ENCODE results near the gene OR5AS1. TPM values are rescaled to one million over a fixed set of nuclear protein-coding genes. Genes with fewer than 3 reads are reported as not detected.
"Not testable (repeated sequence)": the region's sequence is repeated elsewhere in the genome, so short reads cannot be mapped to it uniquely, and the experiment has no call there.

The OR5AS1 gene
- not detected for total RNA-seq

DNA sequence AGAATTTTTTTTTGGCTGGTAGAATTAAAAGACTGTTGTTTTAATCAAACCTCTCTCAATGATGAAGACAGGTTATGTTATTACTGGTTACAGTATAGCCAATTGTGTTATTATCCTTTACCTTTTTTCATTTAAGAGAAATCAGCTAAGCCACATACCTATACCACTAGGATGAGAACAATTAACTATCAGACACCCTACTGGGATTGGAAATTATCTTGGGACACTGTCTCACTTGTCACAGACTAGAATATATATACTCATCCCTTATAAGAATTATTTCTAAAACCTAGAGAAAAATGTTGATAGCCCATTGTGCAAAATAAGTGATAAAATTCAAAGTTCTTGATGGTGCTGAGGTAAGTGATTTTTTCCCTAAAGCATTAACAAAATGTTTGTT lies at the start of gene OR5AS1:
Gene OR5AS1, plus strand, starts transcription at position 301 of the 400 bp plus-strand sequence. CDS start 2,765 bp downstream, outside the sequence.
- ATAC-seq (ENCODE audit: low FRiP score), result no peak
- DNase-seq (ENCODE audit: low spot score), result no peak
- no peak for TF ChIP-seq CTCF (IDR thresholded peaks at IDR 0.05)

DNA sequence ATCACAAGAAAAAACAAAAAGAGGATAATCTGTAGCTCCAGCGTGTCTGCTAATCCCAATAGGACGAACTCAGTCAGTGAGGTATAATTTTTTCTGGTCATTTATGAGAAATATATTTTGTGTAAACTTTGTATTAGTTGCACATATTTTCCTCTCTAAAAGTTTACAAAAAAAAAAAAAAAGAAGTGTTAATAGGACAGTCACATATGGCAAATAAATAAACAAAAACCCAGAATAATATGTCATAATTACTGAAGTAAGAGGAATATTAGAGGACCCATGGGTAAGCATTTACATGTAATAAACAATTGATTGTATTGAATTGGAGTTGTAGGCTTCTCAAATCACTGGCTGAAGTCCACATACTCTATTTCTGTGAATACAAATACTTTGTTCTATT lies 32.9 kb upstream of the OR5AS1 start, which contains the start of gene OR5F1:
Gene OR5F1, minus strand, starts transcription at position 101 of the 400 bp plus-strand sequence. Its CDS starts 0 bp downstream, at position 101.
- ATAC-seq (ENCODE audit: low FRiP score), result no peak
- TF ChIP-seq CTCF (IDR thresholded peaks at IDR 0.05), result no peak
- no peak for DNase-seq (ENCODE audit: low spot score)

DNA sequence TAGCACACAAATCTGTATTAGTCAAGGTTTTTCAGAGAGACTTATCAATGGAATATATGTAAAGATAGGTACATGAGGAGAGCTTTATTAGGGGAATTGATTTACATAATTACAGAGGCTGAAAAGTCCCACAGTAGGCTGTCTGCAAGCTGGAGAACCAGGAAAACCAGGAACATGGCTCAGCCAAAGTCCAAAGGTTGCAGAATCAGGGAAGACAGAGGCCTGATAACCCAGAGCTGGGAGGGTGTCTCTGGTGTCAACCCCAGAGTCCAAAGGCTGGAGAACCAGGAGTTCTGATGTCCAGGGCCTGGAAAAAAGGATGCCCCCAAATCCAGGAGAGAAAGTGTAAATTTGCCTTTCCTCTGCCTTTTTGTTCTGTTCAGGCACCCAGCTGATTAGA lies 16.7 kb upstream of the OR5AS1 start:
- no peak for TF ChIP-seq CTCF (IDR thresholded peaks at IDR 0.05)
- DNase-seq (ENCODE audit: low spot score) (no peak), ATAC-seq (ENCODE audit: low FRiP score) (no peak)

GRCh38 chr11:56013805-56014204 lies 13.6 kb upstream of the OR5AS1 start:
- no peak for ATAC-seq (ENCODE audit: low FRiP score)
- TF ChIP-seq CTCF (IDR thresholded peaks at IDR 0.05), result no peak
- DNase-seq (ENCODE audit: low spot score), result no peak

GRCh38 chr11:56045538-56045937 lies 18.1 kb downstream of the OR5AS1 start:
- TF ChIP-seq CTCF (IDR thresholded peaks at IDR 0.05), result no peak
- ATAC-seq (ENCODE audit: low FRiP score) (no peak), DNase-seq (ENCODE audit: low spot score) (no peak)

- no peak for DNase-seq (ENCODE audit: low spot score)
- no peak for ATAC-seq (ENCODE audit: low FRiP score)
- no peak for TF ChIP-seq CTCF (IDR thresholded peaks at IDR 0.05)
These were observed 21.0 kb downstream of the OR5AS1 start for GRCh38 chr11:56048480-56048879.

GRCh38 chr11:56049487-56049886 lies 22.0 kb downstream of the OR5AS1 start:
- ATAC-seq (ENCODE audit: low FRiP score) (no peak), DNase-seq (ENCODE audit: low spot score) (no peak)
- TF ChIP-seq CTCF (IDR thresholded peaks at IDR 0.05), result no peak

DNA sequence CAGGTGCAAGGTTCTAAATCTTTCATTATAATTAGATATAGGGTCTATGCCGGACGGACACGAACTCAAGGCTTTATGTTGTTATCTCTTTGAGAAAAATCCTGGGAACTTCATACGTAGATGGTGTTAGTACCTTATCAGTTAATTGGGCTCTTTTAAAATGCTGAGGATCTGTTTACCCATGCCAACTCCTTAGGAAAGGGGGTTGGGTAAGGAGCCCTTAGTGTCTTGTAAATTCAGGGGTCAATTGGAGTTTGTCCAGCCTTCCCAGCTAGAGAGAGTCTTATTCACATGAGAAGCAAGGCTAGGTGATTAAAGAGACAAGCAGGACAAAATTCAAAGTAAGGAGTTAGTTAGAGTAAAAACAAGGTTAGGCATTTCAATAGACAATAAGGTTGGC lies 28.9 kb downstream of the OR5AS1 start:
- not testable (repeated sequence) for DNase-seq (ENCODE audit: low spot score); ATAC-seq (ENCODE audit: low FRiP score)

GRCh38 chr11:56057661-56058237 lies 30.3 kb downstream of the OR5AS1 start:
- ATAC-seq (ENCODE audit: low FRiP score); DNase-seq (ENCODE audit: low spot score): not testable (repeated sequence)

GRCh38 chr11:56058260-56058780 lies 30.9 kb downstream of the OR5AS1 start:
- not testable (repeated sequence) for DNase-seq (ENCODE audit: low spot score); ATAC-seq (ENCODE audit: low FRiP score)
